ENCODE results near the gene TRAF3IP3. TPM values are rescaled to one million over a fixed set of nuclear protein-coding genes. Genes with fewer than 3 reads are reported as not detected.

Gene TRAF3IP3
- total RNA-seq, 3 donors from 2014 or later: 3.6 to 4.6 (median 4.4) TPM

DNA sequence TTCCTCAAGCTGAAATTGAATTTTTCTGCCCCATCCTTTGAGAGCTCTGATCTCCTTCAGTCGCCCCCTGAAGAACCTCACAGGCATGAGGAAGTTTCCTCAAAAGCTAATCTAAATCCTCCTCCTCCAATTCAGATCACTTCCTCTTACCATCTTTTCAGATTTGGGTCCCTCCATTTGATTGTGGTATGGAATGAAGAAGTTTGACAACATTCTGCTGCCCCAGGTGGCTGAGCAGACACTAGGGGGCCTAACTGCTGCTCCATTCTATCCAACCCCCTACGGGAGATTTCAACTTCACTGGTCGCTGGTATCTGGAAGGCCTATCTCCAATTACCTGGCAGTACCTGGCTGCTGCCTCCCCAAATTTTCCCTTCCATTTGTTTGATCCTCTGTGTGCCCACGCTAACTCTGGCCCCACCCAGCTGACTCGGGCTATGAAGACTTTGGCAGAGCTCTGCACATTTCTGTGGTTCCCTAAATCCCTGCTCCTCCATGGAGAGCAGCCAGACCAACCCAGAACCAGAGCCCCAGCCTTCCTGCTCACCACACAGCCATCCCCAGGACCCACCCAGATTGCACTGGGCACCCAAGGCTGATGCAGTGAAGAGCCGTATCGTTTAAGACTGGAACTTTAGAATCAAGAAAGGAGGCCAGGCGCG is 42.3 kb downstream of the TRAF3IP3 start:
- Histone ChIP-seq H3K9me3 (no peaks in the 10 kb centered on the region), H3K4me3 (no peak overlapping the region), H3K4me1 (peaks cover 0 to 15% of the 10 kb centered on the region in 2 donors), H3K27me3 (no peaks in the 10 kb centered on the region), H3K36me3 (no peaks in the 10 kb centered on the region), H3K27ac (peak overlapping the region in 1 of 2 donors; percentile 52)
- no peak for TF ChIP-seq POLR2AphosphoS5 (IDR thresholded peaks at IDR 0.05)
- no peak for TF ChIP-seq CTCF (IDR thresholded peaks at IDR 0.05)
- TF ChIP-seq POLR2A (IDR thresholded peaks at IDR 0.05): no peak
- DNase-seq (ENCODE audit: low spot score in 2 of 2): peak in 1 of 2 donors; percentile 52
- intact Hi-C loops (cut with DNase I; ENCODE audit: low total_unique reads): no loop called here

- H3K27me3 ChIP-seq: no peaks in the 10 kb centered on the region
- no peaks in the 10 kb centered on the region for H3K9me3 ChIP-seq
- no peaks in the 10 kb centered on the region for H3K36me3 ChIP-seq
- DNase-seq (ENCODE audit: low spot score in 2 of 2): no peak
- TF ChIP-seq POLR2AphosphoS5 (IDR thresholded peaks at IDR 0.05): no peak
- no peak for TF ChIP-seq CTCF (IDR thresholded peaks at IDR 0.05)
- TF ChIP-seq POLR2A (IDR thresholded peaks at IDR 0.05): no peak
- H3K4me3 ChIP-seq: peak overlapping the region in 2 of 3 donors; percentile 8 to 27
- peaks cover 0 to 15% of the 10 kb centered on the region in 2 donors for H3K4me1 ChIP-seq
- H3K27ac ChIP-seq: peak overlapping the region; percentile 81 to 99
- intact Hi-C loops (cut with DNase I; ENCODE audit: low total_unique reads): no loop called here
Measured at GRCh38 chr1:209800984-209801834, 45.4 kb downstream of the TRAF3IP3 start.

- no peaks in the 10 kb centered on the region for H3K36me3 ChIP-seq
- H3K27ac ChIP-seq: peak overlapping the region; percentile 81 to 99
- no peak for DNase-seq (ENCODE audit: low spot score in 2 of 2)
- peak overlapping the region in 2 of 3 donors; percentile 82 for H3K4me3 ChIP-seq
- H3K27me3 ChIP-seq: no peaks in the 10 kb centered on the region
- no peak for TF ChIP-seq POLR2A (IDR thresholded peaks at IDR 0.05)
- TF ChIP-seq CTCF (IDR thresholded peaks at IDR 0.05): no peak
- TF ChIP-seq POLR2AphosphoS5 (IDR thresholded peaks at IDR 0.05): no peak
- H3K4me1 ChIP-seq: peaks cover 0 to 15% of the 10 kb centered on the region in 2 donors
- intact Hi-C loops (cut with DNase I; ENCODE audit: low total_unique reads): no loop called here
- no peaks in the 10 kb centered on the region for H3K9me3 ChIP-seq
Measured at GRCh38 chr1:209802117-209802779, 46.4 kb downstream of the TRAF3IP3 start.

DNA sequence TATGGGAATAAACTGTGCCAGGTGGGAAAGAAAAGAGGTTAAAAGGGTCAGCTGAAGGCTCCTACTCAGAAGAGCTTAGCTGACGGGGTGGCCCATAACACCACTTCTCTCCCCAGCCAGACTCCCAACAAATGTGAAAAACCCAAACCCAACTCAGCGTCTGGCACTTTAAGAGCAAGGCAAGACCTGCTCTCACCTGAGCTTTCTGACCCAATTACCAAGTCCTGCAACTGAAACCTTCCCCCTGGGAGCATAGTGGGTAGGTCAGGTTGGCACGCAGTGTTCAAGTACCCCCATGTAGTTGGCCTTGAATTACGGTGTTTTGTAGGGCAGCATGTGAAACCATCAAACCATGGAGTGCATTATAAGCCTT is 46.9 kb downstream of the TRAF3IP3 start:
- Histone ChIP-seq H3K27me3 (no peaks in the 10 kb centered on the region), H3K9me3 (no peaks in the 10 kb centered on the region), H3K4me1 (peaks cover 0 to 15% of the 10 kb centered on the region in 2 donors), H3K27ac (peak overlapping the region; percentile 81 to 99), H3K36me3 (no peaks in the 10 kb centered on the region), H3K4me3 (peak overlapping the region in 2 of 3 donors; percentile 82)
- no peak for DNase-seq (ENCODE audit: low spot score in 2 of 2)
- intact Hi-C loops (cut with DNase I; ENCODE audit: low total_unique reads): no loop called here
- TF ChIP-seq CTCF (IDR thresholded peaks at IDR 0.05): no peak
- TF ChIP-seq POLR2A (IDR thresholded peaks at IDR 0.05): no peak
- TF ChIP-seq POLR2AphosphoS5 (IDR thresholded peaks at IDR 0.05): no peak
